NK-92 (cell line): Measurements from ENCODE around the gene SH3BGRL.
A peak's percentile ranks its signal among the peaks of the same experiment; 100 is the strongest.

Source experiments
- DNase-seq: peaks from one replicate; lab custom pipeline; 2025; ENCODE audit not compliant: unreplicated experiment; lab: John Stamatoyannopoulos, UW

SH3BGRL gene

DNA sequence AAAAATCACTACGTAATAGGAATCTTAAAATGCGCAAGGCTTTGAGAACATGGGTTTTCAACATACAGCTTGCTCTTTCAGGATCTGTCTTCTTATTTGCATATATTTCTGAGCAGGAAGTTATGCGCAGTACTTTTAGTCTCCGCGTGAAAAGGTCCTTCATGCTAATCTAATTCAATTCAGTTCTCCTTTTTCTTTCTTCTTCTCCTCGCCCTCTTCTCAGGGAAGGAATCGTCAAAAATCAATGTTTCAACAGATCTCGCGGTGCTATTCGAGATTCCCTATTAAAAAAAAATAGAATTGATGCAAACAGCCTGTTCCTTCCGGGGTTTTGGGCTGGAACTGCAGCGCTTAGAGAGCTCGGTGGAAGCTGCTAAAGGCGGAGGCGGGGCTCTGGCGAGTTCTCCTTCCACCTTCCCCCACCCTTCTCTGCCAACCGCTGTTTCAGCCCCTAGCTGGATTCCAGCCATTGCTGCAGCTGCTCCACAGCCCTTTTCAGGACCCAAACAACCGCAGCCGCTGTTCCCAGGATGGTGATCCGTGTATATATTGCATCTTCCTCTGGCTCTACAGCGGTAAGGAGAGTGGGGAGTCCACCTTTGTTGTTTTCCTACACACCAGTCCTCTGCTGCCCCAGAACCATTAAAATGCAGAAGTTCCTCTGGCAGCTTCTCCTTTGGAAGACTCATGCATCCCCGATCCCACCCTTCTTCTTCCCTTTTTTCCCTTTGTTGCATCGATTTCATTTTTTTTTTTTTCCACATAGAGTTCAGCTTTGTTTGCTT is at the start of gene SH3BGRL, which contains the start of gene HMGN5:
Gene SH3BGRL (plus strand): TSS at position 432 of the 785 bp plus-strand sequence. CDS start 99 bp downstream, at position 531.
Gene HMGN5 (minus strand): TSS at position 243 of the 785 bp plus-strand sequence. CDS start 80,364 bp downstream, outside the sequence.
- no peak for DNase-seq

GRCh38 chrX:81168391-81168790 is 33.5 kb upstream of the SH3BGRL start:
- no peak for DNase-seq

DNA sequence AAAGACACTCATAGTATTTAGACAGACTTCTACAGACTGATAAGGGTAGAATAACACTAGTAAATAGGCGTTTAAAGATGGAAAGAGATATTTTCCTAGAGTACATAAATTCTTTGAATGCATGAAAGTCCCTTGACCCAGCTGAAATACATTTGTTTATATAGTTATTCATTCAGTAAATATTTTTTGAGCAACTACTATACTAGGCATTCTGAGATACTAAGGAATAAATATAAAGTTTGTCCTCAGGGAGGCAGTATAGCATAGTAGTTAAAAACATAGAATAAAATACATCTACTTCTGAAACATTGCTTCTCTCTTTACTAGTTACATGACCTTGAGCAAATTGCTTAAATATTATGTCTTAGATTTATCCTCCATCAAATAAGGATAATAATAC is 27.6 kb upstream of the SH3BGRL start:
- no peak for DNase-seq

DNA sequence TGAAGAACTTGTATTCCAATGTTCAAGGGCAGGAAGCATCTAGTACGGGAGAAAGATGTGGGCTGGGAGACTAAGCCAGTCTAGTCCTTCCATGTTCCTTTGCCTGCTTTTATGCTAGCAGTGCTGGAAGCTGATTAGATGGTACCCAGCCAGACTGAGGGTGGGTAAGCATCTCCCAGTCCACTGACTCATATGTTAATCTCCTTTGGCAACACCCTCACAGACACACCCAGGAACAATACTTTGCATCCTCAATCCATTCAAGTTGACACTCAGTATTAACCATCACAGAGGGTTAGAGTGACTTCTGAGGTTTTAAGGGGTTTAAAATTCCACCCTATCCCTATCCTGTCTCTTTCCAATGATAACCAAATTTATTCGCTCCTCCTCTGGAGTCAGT is 6.6 kb upstream of the SH3BGRL start:
- DNase-seq, result no peak

GRCh38 chrX:81195712-81196111 is 6.2 kb upstream of the SH3BGRL start:
- DNase-seq, result peak; percentile 3

DNA sequence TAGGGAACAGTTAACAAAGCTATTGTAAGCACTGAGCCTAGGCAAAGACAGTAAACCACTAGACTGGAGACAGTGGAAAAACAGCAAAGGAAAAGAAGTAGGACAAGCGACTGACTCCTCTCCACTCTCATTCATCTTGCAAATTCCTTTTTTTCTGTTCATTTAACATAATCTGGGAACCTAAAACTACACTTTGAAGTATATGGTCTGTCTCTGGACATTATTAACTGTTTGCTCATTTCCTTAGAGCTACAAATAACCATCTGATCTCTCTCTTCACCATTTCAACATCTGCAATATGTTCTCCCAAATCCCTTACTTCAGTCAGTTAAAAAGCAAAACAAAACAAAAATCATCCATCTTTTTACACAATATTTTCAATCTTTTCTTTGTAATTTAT is 831 bp upstream of the SH3BGRL start:
- no peak for DNase-seq

- DNase-seq, result no peak
These were observed 536 bp downstream of the SH3BGRL start for GRCh38 chrX:81202456-81202819.

DNA sequence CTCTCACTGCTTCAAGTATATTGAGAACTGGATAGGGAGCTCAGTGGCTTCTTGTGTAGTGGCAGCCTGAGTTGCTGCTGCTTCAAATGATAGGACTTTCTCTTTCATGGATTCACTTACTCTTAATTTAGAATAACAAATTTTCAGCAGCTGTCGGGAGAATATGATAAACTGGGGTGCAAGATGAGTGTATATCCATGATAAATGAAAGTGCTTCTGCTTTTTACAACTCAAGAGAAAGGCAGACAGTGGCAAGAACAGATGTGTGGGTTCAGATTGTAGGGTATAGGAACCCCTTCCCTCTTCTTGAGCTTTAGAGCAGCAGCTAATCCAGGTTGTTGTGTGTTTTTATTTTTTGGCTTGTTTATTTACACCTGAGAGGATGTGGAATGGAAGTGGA is 1.0 kb downstream of the SH3BGRL start:
- no peak for DNase-seq

GRCh38 chrX:81205551-81205950 is 3.6 kb downstream of the SH3BGRL start:
- no peak for DNase-seq

DNA sequence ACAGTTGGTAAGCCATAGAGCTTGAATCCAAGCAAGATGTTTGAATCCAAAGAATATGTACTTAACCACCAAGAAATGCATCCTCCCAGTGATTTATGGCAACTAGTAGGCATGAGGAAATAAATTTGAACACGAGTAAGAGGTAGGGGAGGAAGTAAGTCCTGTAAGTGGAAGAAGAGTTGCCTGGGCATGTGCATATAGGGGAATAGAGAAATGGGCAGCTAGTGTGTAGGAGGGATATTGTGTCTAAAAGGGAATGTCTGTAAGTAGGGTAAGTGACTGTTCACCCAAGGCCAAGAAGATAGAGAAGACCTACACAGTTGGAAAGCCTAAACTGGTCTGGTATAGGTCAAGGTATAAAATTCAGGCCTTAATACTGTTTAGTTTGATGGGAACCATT is 4.6 kb downstream of the SH3BGRL start:
- no peak for DNase-seq

GRCh38 chrX:81208916-81209315 is 7.0 kb downstream of the SH3BGRL start:
- no peak for DNase-seq

DNA sequence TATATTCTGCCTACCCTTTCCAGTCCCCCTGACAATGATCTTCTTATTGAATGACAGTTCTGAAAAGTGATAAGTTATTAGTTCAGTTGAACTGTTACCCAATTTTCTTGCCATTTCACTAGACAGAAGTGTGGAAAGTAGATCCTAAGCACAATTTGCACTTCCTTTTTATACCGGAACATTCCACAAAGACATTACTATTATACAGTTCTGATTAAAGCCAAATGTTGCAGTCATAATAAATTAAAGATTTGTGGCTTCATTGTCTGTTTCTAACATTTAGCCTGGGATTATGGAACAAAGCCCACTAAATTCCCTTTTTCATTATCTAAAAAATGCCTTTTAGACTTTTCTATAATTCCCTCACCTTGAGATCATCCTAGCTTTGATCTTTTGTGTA is 13.8 kb downstream of the SH3BGRL start:
- no peak for DNase-seq

GRCh38 chrX:81229229-81229628 is 27.3 kb downstream of the SH3BGRL start:
- DNase-seq, result no peak

- no peak for DNase-seq
These were observed 28.0 kb downstream of the SH3BGRL start for GRCh38 chrX:81229901-81230300.

DNA sequence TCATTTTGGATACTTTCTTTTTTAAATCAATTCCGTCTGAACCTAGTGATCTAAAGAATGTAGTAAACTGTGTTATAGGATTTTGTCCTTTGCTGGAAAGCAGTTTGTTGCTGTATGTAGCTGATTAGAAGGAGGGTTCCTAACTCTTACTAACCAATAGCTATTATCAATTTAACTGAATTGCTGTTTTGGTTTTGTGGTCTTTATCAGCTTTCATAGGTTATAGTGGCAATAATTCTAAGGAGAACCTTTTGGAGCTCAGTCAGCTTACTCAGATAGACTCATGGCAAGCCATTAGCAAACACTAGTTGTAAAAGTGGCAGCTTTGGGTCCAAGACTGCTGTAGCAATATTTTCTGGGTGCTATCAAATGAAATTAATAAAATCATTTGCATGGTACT is 29.6 kb downstream of the SH3BGRL start:
- DNase-seq, result no peak

GRCh38 chrX:81232218-81232617 is 30.3 kb downstream of the SH3BGRL start:
- DNase-seq, result no peak

- DNase-seq, result no peak
These were observed 35.6 kb downstream of the SH3BGRL start for GRCh38 chrX:81237516-81237915.

GRCh38 chrX:81238166-81238565 is 36.3 kb downstream of the SH3BGRL start:
- no peak for DNase-seq

GRCh38 chrX:81240701-81241331 is 38.9 kb downstream of the SH3BGRL start:
- DNase-seq, result no peak

- DNase-seq, result no peak
These were observed 39.9 kb downstream of the SH3BGRL start for GRCh38 chrX:81241753-81242152.

DNA sequence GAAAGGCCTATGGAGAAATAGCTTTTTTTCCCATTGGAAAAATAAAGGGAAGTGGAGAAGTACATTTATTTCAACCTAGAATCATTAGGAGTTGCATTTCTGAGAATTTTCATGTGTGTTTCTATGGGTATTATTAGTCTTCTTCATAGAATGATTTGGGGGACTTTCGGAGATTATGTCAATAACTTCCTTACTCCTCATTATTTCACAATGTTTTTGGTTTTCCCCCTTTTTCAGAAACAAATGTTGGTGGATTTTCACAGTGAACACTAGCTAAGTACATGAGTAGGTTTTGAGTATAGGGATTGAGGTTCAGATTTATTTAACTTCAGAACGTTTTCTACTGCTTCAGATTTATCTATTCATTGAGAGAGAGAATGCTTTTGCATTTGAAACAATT is 54.0 kb downstream of the SH3BGRL start:
- no peak for DNase-seq

DNA sequence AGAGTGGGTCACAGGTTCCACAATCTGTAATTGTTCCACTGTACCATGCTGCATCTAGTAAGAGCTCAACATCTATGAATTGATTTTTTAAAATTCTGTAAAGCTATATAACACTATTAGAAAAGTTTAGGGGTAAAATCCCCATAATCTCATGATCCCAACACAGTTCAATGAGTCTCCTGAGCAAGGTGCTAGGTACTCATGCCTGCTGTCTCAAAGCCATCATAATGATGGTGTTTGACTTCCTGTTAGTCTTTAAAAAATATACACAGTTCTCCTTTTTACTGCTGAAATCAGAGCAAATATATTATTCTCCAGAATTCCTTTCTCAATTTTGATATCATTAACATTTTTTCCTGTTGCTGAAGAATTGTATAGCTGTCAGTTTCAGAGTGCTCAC is 55.9 kb downstream of the SH3BGRL start:
- DNase-seq, result no peak
